ENCODE measurements around the gene NT5C2.
"Not testable (repeated sequence)": the region's sequence is repeated elsewhere in the genome, so short reads cannot be mapped to it uniquely, and the experiment has no call there.

Gene NT5C2

DNA sequence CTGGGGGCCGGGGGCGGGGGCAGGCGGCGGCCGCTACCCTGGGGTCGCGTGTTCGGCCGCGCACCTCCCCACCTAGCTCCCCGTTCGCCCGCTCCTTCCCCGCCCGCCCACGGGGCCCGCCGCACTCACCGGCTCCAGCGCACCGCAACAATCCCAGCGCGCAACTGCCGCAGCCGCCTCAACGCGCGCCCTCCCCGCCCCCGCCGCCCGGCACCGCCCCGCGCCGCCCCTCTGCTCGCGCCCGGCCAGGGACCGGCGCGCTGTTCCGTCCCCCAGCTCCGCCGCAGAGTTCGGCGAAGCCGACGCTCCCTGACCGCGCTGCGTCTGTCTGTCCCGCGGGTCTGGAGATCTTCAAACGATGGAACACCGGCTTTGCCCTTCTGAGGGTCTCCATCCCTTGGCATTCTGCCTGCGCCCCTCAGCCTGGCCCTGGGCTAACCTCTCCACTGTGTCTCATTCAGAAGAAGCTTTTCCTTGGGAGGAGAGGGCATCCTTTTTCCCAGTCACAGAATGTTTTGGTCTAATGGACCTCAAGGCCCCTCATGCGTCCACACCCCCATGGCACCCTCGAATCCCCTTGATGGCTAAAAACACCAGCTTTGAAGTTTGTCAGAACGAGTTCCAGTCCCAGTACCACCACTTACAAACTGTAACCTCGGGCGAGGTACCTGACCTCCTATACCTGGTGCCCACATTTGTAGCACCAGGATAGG is at the start of gene NT5C2:
Gene NT5C2, minus strand, starts transcription at position 166 of the 713 bp plus-strand sequence. CDS start 18,314 bp downstream, outside the sequence.
- DNase-seq, result peak; percentile 84

DNA sequence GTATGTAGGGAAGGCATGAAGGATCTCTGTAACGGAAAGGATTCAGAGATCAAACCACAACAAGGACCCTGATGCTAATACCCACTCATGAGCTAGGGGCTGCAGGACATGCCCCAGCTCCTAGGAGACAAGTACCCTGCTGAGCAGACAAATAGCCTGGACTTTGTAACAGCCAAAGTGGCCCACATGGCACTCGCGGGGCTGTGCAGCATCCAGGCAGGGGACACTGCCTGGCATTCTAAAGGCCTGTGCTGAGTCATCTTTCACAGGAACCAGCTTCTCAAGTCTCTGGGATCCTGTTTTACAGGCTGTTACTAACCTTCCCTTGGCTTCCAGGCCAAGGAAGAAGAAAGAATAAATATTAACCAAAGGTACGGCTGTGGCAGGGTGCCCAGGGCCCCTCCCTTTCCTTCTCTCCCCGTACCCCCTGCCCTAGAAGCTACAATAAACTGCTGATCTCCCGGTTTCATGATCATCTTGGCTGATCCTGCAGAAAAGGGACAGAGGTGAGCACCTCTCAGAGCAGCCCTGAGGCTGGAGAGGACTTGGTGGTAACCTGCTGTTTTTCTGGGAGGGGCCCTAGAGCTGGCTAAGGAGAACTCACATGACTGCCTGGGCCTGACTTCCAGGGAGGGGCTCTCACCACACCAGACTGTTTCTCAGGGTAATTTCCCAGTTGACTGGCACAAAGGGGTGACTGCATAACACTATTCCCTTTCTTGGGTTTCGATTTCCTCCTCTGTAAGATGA is 48.4 kb upstream of the NT5C2 start:
- DNase-seq, result peak; percentile 36

GRCh38 chr10:103238506-103239252 is 45.6 kb upstream of the NT5C2 start:
- peak; percentile 65 for DNase-seq

GRCh38 chr10:103235775-103236174 is 42.7 kb upstream of the NT5C2 start:
- DNase-seq, result no peak

- peak; percentile 72 for DNase-seq
Observed at GRCh38 chr10:103232772-103233488, 39.9 kb upstream of the NT5C2 start.

DNA sequence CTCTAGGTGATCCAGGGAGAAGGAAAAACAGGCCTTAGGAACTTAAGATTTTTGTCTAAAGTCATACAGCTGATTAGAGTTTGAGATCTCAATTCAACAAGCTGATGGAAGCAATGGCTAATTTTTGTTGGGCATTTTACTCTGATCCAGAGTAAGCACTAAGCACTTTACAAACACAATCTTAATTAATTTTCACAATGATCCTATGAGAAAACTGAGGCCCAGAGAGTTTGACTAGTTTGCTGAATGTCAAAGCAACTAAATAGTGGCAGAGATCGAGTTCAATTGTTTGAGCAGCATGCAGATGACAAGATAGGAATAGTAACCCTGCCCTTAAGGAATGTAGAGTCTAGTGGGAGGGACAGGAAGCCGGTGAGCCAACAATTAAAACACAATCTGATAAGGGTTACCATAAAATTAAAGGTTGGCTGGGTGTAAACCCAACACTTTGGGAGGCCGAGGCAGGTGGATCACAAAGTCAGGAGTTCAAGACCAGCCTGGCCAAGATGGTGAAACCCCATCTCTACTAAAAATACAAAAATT is 39.1 kb upstream of the NT5C2 start:
- peak; percentile 40 for DNase-seq

- peak; percentile 98 for DNase-seq
Observed at GRCh38 chr10:103231047-103231551, 38.0 kb upstream of the NT5C2 start.

DNA sequence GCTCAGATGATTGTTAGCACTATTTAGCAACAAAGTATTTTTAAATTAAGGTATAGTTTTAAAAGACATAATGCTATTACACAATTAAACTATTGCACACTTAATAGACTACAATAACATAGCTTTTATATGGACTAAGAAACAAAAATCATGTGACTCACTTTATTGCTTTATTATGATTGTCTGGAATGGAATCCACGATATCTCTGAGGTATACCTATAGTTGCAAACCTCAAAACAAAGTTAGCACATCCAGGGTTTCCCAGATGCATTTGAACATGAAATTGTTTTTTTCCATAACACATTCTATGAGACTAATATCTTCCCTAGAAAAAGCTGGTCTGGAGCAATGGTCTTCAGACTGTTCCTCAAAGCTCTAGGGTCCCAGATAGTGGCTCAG is 34.3 kb upstream of the NT5C2 start:
- peak; percentile 37 for DNase-seq

DNA sequence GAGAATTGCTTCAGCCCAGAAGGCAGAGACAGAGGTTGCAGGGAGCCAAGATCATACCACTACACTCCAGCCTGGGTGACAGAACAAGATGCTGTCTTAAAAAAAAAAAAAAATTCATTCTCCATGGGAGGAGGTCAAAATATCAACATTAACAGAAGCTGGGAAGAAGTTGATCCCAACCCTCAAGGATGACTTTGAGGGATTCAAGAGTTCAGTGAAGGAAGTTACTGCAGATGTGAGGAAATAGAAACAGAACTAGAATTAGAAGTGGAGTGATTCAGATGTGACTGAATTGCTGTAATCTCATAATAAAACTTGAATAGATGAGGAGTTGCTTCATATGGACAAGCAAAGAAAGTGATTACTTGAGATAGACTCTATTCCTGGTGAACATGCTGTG is 32.9 kb upstream of the NT5C2 start:
- no peak for DNase-seq

GRCh38 chr10:103224721-103225120 is 31.6 kb upstream of the NT5C2 start:
- DNase-seq, result not testable (repeated sequence)

GRCh38 chr10:103224133-103224532 is 31.1 kb upstream of the NT5C2 start:
- no peak for DNase-seq

GRCh38 chr10:103216362-103216761 is 23.3 kb upstream of the NT5C2 start:
- DNase-seq, result peak; percentile 77

DNA sequence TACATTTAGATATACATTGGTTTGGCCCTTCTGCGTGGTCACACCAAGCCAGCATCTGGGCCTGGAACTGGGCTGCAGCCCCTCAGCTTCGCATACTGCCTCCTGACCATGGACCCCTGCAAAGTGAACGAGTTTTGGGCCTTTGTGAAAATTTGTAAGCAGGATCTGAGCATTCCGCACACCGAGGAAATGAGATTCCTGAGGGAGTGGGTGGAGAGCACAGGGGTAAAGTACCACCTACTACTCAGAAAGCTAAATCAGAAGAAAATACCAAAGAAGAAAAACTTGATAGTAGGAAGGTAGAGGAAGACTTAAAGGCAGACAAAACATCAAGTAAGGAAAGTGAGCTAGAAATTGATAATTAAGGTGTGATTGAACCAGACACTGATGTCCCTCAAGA is 22.5 kb upstream of the NT5C2 start:
- DNase-seq, result no peak

GRCh38 chr10:103210262-103210661 is 17.2 kb upstream of the NT5C2 start:
- not testable (repeated sequence) for DNase-seq

DNA sequence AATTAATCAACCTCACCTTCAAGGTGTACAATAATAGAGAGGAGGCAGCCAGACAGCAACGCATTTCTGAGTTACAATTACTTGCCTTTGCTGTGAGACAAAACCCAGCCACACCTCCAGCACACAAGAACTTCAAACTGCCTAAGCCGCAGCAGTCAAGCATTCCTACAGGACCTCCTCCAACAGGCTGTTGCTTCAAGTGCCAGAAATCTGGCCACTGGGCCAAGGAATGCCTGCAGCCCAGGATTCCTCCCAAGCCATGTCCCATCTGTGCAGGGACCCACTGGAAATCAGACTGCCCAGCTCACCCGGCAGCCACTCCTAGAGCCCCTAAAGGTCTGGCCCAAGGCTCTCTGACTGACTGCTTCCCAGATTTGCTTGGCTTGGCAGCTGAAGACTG is 14.6 kb upstream of the NT5C2 start:
- DNase-seq, result peak; percentile 36

DNA sequence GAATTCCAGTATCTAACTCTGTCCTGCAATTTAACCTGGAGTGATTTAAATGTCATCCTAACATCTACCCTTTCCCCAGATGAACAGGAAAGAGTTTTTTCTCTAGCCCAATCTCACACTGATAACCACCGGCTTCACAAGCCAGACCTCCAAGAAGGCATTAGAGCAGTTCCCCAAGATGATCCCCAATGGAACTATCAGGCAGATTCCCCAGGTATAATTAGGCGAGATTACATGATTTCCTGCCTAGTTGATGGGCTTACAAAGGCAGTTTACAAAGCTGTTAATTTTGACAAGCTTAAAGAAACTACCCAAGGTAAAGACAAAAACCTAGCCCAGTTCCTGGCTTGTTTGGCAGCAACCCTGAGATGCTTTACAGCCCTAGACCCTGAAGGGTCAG is 14.1 kb upstream of the NT5C2 start:
- no peak for DNase-seq

DNA sequence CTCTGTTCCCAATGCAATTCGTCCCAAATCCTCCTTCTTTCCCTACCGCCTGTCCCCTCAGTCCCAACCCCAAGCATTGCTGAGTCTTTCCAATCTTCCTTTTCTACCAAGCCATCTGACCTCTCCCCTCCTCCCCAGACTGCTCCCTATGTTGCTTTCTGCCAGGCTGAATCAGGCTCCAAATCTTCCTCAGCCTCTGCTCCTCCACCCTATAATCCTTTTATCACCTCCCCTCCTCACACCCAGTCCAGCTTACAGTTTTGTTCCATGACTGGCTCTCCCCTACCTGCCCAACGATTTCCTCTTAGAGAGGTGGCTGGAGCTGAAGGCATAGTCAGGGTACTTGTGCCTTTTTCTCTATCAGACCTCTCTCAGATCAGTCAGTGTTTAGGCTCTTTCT is 13.6 kb upstream of the NT5C2 start:
- DNase-seq, result not testable (repeated sequence)

- not testable (repeated sequence) for DNase-seq
Observed at GRCh38 chr10:103205401-103205800, 12.3 kb upstream of the NT5C2 start.

DNA sequence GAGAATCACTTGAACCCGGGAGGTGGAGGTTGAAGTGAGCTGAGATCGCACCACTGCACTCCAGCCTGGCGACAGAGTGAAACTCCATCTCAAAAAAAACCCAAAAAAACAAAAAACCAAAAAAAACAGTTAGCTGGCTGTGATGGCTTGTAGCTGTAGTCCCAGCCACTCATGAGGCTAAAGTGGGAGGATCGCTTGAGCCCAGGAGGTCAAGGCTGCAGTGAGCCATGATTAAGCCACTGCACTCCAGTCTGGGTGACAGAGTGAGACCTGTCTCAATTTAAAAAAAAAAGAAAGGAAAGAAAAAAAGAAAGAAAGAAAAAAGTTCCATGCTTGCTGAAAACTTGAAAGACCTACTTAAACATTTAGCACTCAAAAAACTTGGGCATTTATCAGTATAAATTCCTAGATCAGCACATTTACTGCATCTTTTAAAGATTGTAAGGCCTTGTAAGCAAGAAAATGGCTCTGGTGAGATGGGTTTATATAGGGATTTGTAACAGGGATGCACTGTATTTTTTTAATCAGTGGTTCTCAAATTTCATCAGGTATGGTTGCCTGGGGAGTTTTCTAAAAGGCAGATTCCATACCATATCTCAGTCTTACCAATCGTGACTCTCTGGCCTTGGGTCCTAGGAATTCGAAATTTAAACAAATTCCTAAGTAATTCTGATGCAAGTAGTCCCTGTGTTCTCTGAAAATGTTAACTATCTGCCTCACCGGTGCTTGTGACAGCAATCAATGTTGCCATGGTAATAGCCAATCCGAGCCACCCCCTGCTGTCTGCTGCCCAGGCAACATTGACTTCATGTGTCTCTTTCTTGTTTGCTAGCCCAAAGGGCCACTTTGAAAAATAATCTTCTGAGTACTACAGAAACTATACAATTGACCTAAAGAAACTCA is 11.5 kb upstream of the NT5C2 start:
- peak; percentile 42 for DNase-seq

DNA sequence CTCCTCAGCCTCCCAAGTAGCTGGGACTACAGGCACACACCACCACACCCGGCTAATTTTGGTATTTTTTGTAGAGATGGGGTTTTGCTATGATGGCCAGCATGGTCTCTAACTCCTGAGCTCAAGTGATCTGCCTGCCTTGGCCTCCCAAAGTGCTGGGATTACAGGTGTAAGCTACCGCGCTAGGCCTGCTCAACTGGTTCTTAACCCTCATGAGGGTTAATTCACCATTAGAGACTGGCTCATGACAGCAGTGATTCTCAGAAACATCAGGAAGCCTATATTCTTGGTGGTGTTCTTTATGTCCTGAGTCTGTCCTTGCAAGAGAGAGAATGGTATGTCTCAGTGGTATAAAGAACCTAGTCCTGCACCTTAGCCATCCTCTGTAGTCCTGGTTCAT is 10.4 kb upstream of the NT5C2 start:
- DNase-seq, result no peak

- DNase-seq, result no peak
Observed at GRCh38 chr10:103202319-103202718, 9.2 kb upstream of the NT5C2 start.

Data from fibroblast of skin of right biceps (primary cell).